H1 (cell line): ENCODE data around the gene P4HA3. TPM values are rescaled to one million over a fixed set of nuclear protein-coding genes. Genes with fewer than 3 reads are reported as not detected.

Experiments
- BRCA1 ChIP-seq: IDR thresholded peaks from 2 replicates; pipeline ENCODE4 v1.6.1; 2012; ENCODE audit warnings: low read depth, low read length, improper control_type of control experiment
- CBX8 ChIP-seq: fragments of 300-800, 300-1000 bp; sonication (generic); IDR thresholded peaks from 2 replicates; pipeline ENCODE4 v1.7.1; 2016; ENCODE audit warnings: low read depth, low read length, borderline replicate concordance
- FOSL1 ChIP-seq: IDR thresholded peaks from 2 replicates; pipeline ENCODE4 v1.6.1; 2011; ENCODE audit warnings: mild to moderate bottlenecking, low read depth, low read length, moderate library complexity; ENCODE audit not compliant: insufficient read depth
- SIN3A ChIP-seq, 2 experiments: IDR thresholded peaks in 1 of 2; conservative IDR thresholded peaks in 1 of 2; 2 replicates each; pipeline ENCODE4 v1.6.1; 2011 to 2012; ENCODE audit warnings: low read length in 2 of 2, improper control_type of control experiment in 1 of 2, low read depth in 1 of 2, mild to moderate bottlenecking in 1 of 2
- polyA plus RNA-seq, 7 experiments: library from polyadenylated mRNA; depleted of rRNA in 3 of 7; stranded (reverse) in 5 of 7; unstranded in 2 of 7; fragments of >200 nt in 5 of 7; fragments of 200-250 nt in 2 of 7; gene quantifications; 1 replicate in 5 of 7; 2 replicates in 1 of 7; 4 replicates in 1 of 7; pipeline versions ENCODE4 v1.2.1 to v1.2.3, GENCODE V29; 2011 to 2013; ENCODE audit warnings: missing spikeins in 2 of 7, mixed read lengths in 2 of 7
- total RNA-seq: library from RNA; stranded (reverse); fragmentation: NEBNext Ultra II Directional; extraction: Animal tissue kit (Norgen Biotek cat#: 25700); gene quantifications from 2 replicates; pipeline ENCODE4 v1.2.1, GENCODE V29; 2021

P4HA3 gene
- total and polyA plus RNA-seq, 2 of the 8 experiments (the other 6 are each of a cell fraction or from before 2014, with no cell fraction given), result 0.06 TPM; not detected in 1

- TF ChIP-seq SIN3A (conservative IDR thresholded peaks at IDR 0.05 in 1 of 2, IDR thresholded peaks at IDR 0.05 in 1 of 2; ENCODE audit: low read depth in 1 of 2, low read length in 2 of 2) (no peak), BRCA1 (no peak), FOSL1 (no peak), CBX8 (no peak)
These were observed 43.0 kb downstream of the P4HA3 start (continued) for GRCh38 chr11:74268456-74268855.
